GM13977 (cell line): ENCODE data around the gene TFF1.

ENCODE experiments used
- DNase-seq: peaks from one replicate; pipeline ENCODE4 v3.0.0; 2012; ENCODE audit warnings: low spot score
- in situ Hi-C: fragments of 300-500 bp; cut with MboI; formaldehyde crosslinking; loops from one replicate; pipeline ENCODE4 v1.12.0; 2022; ENCODE audit warnings: low sequenced_read_pairs, low pct_unique_long_range_greater_than_20kb, mixed read lengths, inconsistent platforms; ENCODE audit not compliant: unreplicated experiment
- TF ChIP-seq, protein P1 (sequence below): IDR thresholded peaks from 2 replicates; pipeline ENCODE4 v1.5.1; 2012; ENCODE audit warnings: mild to moderate bottlenecking, control low read depth; ENCODE audit not compliant: insufficient read depth; ENCODE audit errors: extremely low read depth, missing control alignments

The TFF1 gene

DNA sequence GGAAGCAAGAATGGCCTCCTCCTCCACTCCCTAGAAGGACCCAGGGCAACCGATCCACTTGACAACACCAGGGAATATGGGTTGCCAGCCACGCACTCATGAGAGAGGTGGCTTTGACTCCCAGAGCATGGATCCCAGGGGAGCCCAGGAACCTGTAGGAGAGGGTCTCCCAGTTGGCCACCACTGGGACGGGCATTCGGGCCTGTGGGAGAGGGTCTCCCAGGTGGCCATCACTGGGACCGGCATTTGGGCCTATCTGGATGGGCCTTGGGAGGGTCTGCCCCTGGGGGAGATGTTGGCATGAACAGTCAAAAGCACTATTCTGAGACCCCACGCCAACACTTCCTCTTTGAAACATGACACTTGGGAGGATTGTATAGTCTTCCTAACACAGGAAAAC lies 565 bp downstream of the TFF1 start:
- in situ Hi-C loops = no loop called here
- TF ChIP-seq, protein P1, sequence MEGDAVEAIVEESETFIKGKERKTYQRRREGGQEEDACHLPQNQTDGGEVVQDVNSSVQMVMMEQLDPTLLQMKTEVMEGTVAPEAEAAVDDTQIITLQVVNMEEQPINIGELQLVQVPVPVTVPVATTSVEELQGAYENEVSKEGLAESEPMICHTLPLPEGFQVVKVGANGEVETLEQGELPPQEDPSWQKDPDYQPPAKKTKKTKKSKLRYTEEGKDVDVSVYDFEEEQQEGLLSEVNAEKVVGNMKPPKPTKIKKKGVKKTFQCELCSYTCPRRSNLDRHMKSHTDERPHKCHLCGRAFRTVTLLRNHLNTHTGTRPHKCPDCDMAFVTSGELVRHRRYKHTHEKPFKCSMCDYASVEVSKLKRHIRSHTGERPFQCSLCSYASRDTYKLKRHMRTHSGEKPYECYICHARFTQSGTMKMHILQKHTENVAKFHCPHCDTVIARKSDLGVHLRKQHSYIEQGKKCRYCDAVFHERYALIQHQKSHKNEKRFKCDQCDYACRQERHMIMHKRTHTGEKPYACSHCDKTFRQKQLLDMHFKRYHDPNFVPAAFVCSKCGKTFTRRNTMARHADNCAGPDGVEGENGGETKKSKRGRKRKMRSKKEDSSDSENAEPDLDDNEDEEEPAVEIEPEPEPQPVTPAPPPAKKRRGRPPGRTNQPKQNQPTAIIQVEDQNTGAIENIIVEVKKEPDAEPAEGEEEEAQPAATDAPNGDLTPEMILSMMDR = no peak
- no peak for DNase-seq

DNA sequence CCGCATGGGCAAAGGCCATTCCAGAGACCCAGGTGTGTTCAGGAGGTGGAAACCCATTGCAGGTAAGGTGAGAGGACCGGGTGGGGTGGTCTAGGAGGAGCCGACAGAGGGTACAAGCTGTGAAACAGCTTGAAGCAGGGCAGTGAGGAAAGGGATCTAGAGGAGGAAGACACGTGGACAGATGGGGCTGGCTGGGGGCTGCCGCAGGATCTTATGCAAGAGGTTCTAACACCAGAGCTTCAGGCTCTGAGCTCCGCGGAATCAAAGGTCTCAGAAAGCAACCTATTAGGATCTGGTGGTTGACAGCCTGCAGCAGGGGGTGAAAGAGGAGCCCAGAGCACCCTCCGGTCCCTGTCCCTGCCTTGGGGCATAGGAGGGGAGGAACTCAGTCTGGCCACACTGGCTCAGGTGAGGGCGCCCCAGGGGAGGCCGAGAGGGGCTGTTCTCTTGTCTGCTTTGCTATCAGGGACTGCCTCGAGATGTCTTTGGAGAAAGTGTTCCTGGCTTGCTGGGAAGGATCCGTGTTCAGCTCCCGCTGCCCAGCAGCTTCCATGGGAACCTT lies 1.9 kb downstream of the TFF1 start:
- in situ Hi-C loops = no loop called here
- TF ChIP-seq, protein P1 = no peak
- DNase-seq = no peak

DNA sequence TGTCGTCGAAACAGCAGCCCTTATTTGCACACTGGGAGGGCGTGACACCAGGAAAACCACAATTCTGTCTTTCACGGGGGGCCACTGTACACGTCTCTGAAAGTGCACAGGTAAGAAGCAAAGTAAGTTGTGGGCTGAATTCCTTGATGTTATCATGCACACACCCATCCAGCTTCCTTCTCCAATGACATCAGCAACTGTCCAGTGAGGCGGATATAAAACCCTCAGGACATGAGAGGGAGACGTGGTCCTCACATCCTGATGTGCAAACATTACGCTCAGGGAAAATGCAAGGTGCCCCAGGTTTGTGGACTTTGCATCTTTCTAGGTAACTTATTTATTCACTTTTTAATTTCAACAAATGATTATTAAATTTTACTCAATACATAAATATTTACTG lies 3.0 kb downstream of the TFF1 start:
- no peak for DNase-seq
- in situ Hi-C loops = no loop called here
- TF ChIP-seq, protein P1 = no peak

DNA sequence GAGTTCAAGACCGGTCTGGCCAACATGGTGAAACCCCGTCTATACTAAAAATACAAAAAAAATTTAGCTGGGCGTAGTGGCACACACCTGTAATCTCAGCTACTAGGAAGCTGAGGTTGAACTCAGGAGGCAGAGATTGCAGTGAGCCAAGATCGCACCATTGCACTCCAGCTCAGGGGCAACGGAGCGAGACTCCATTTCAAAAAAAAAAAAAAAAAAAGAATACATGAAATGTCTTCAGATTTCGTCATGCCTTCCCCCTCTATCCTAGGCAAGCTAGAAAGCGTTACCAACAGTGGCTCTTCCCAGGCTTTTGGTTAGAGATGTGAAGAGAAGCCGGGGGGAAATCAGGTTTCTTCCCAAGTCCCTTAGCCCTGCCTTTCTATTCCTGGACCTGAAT lies 3.6 kb downstream of the TFF1 start:
- TF ChIP-seq, protein P1 = no peak
- no peak for DNase-seq
- in situ Hi-C loops = no loop called here

DNA sequence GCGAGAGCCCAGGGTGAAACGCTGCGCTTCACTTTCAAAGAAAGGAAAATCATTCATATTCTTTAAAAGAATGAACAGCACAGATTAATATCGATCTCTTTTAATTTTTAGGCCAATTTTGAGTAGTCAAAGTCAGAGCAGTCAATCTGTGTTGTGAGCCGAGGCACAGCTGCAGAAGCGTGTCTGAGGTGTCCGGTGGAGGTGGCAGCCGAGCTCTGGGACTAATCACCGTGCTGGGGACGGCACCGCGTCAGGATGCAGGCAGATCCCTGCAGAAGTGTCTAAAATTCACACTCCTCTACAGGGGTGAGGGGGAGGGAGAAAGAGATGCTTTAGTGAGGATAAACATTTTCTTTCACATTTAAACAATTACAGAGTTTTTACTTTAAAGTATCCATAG lies 4.1 kb downstream of the TFF1 start:
- no peak for DNase-seq
- in situ Hi-C loops = no loop called here
- TF ChIP-seq, protein P1 = no peak

DNA sequence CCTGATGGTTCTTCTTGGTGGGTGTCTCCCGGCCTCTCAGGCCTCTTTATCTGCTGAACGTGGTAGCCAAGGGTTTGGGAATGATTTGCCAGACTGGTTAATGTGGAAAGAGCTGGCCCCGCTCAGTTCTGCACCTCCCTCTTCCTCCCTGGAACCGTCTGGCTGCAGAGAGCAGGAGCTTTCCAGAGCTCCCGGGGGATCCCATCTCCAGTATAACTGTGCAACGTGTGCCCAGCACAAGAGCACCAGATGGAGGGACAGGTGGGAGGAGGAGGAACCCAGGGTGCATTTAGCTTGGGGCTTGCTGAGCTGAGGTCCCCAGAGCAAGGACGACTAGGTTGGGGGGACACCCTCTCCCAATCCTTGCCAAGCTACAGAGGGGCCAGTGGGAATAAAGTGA lies 5.0 kb downstream of the TFF1 start:
- in situ Hi-C loops = no loop called here
- TF ChIP-seq, protein P1 = no peak
- DNase-seq = no peak

DNA sequence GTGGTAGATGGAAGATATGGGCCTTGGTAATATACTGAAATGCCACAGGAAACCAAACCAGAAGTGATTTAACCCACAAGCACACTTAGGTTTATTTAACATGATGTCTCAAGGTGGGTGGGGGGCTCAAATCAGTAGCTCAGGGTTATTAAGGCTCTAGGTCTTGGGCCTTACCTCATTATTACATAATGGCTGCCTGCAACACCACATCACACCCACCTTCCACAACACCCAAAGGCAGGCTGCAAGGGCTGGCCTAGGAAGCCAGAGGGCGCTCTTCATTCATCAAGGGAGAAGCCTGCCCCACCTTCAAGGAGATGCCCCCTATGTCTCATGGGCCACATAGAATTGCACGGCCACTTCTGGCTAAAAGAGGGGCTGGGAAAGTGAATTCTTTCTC lies 6.0 kb downstream of the TFF1 start:
- TF ChIP-seq, protein P1 = peak; percentile 32
- in situ Hi-C loops = no loop called here
- DNase-seq = no peak
